D721Med (cell line): ENCODE results near the gene MIER3.

Experiments
- DNase-seq: peaks from one replicate; pipeline ENCODE4 v3.0.0; 2011; ENCODE audit warnings: low spot score; ENCODE audit not compliant: insufficient read length
- FAIRE-seq: peaks from 2 replicates; lab custom pipeline; 2011; peaks lifted over from hg19 to GRCh38; lab: Jason Lieb, UNC
- CTCF ChIP-seq: IDR thresholded peaks from 2 replicates; pipeline ENCODE4 v1.5.1; 2012; ENCODE audit warnings: mild to moderate bottlenecking, control low read depth; ENCODE audit not compliant: insufficient read depth; ENCODE audit errors: missing control alignments

The MIER3 gene

GRCh38 chr5:56961746-56962145 is 9.8 kb upstream of the MIER3 start:
- no peak for TF ChIP-seq CTCF
- DNase-seq = no peak
- FAIRE-seq = no peak

GRCh38 chr5:56959326-56959725 is 7.4 kb upstream of the MIER3 start:
- no peak for DNase-seq
- FAIRE-seq = no peak
- no peak for TF ChIP-seq CTCF

GRCh38 chr5:56958595-56958994 is 6.7 kb upstream of the MIER3 start:
- FAIRE-seq (no peak), DNase-seq (no peak)
- no peak for TF ChIP-seq CTCF

- DNase-seq (no peak), FAIRE-seq (no peak)
- TF ChIP-seq CTCF = no peak
These were observed 2.3 kb upstream of the MIER3 start for GRCh38 chr5:56954262-56954661.

- DNase-seq (peak; percentile 25), FAIRE-seq (no peak)
- TF ChIP-seq CTCF = no peak
These were observed 587 bp downstream of the MIER3 start for GRCh38 chr5:56951126-56951945.

- DNase-seq (no peak), FAIRE-seq (no peak)
- no peak for TF ChIP-seq CTCF
These were observed 1.2 kb downstream of the MIER3 start for GRCh38 chr5:56950626-56951125.

- DNase-seq (no peak), FAIRE-seq (no peak)
- no peak for TF ChIP-seq CTCF
These were observed 4.9 kb downstream of the MIER3 start for GRCh38 chr5:56947052-56947451.
